ENCODE data around the gene SYNGR1.

Gene SYNGR1

GRCh38 chr22:39432361-39432811 lies 82.6 kb downstream of the SYNGR1 start:
- no peak for DNase-seq

GRCh38 chr22:39433476-39434242 lies 83.9 kb downstream of the SYNGR1 start:
- no peak for DNase-seq

GRCh38 chr22:39434243-39434653 lies 84.5 kb downstream of the SYNGR1 start:
- no peak for DNase-seq

GRCh38 chr22:39434721-39435120 lies 84.9 kb downstream of the SYNGR1 start:
- no peak for DNase-seq
